ENCODE data around the gene WEE1. TPM values are rescaled to one million over a fixed set of nuclear protein-coding genes. Genes with fewer than 3 reads are reported as not detected.
A peak's percentile ranks its signal among the peaks of the same experiment; 100 is the strongest.

Gene WEE1
- total RNA-seq, 1 experiment from 2014 or later, result 54.9 TPM

DNA sequence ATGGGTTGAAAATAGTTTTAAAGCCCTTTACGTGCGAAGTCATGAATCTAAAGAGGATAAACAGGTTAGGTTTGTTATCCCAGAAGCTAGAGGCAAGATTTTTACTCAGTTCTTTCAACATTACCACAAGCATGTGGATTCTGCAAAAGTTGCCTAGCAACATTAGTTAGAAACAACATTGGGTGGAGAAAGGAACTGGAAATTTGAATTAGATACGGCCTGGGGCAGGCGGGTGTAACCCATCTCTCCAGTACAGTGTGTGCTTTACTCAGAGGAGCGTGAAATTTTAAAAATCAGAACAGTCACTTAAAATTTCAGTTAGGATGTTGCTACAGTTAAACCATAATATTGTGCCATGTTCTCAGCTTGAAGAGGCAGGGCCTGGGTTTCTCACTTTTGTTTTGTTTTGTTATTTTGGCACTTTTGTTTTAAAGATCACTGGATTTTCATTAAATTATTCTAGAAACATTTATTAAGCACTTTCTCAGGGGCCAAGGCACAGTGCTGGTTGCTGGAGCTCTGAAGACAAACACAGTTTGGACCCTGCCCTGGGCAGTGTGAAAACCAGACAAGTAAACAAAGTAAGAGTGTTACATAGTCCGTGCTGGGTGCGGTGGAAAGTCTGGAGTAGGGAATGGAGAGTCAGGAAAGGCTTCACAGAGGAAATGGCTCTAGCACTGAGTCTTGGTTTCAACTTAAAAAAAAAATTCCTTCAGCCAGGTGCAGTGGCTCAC, 4.4 kb upstream of the WEE1 start:
- Histone ChIP-seq H3K9me3 (ENCODE audit: low read depth, low read length, poor library complexity, severe bottlenecking) (no peaks in the 10 kb centered on the region), H3K27me3 (replicated peaks; ENCODE audit: insufficient read depth, low read depth, low read length, poor library complexity) (no peaks in the 10 kb centered on the region), H3K36me3 (ENCODE audit: insufficient read depth, low read length, poor library complexity, severe bottlenecking) (no peaks in the 10 kb centered on the region), H3K27ac (ENCODE audit: low read depth, low read length, poor library complexity, severe bottlenecking) (peak overlapping the region; percentile 48), H3K4me1 (ENCODE audit: insufficient read depth, low read length, poor library complexity, severe bottlenecking) (peaks cover 23% of the 10 kb centered on the region), H3K4me3 (ENCODE audit: low read depth, low read length, poor library complexity, severe bottlenecking) (no peak overlapping the region)
- POLR2A ChIA-PET (ENCODE audit: low non-redundant PET), result no interaction called here
- peak; percentile 67 for DNase-seq (ENCODE audit: low spot score)
- intact Hi-C loops (cut with micrococcal nuclease; ENCODE audit: unreplicated experiment), result no loop called here
- BruUV-seq (replicated peaks), result no TSS peak
- TF ChIP-seq EZH2 (IDR thresholded peaks at IDR 0.05; ENCODE audit: borderline replicate concordance, low read depth, low read length, poor library complexity, severe bottlenecking), result no peak
- TF ChIP-seq, protein P1, sequence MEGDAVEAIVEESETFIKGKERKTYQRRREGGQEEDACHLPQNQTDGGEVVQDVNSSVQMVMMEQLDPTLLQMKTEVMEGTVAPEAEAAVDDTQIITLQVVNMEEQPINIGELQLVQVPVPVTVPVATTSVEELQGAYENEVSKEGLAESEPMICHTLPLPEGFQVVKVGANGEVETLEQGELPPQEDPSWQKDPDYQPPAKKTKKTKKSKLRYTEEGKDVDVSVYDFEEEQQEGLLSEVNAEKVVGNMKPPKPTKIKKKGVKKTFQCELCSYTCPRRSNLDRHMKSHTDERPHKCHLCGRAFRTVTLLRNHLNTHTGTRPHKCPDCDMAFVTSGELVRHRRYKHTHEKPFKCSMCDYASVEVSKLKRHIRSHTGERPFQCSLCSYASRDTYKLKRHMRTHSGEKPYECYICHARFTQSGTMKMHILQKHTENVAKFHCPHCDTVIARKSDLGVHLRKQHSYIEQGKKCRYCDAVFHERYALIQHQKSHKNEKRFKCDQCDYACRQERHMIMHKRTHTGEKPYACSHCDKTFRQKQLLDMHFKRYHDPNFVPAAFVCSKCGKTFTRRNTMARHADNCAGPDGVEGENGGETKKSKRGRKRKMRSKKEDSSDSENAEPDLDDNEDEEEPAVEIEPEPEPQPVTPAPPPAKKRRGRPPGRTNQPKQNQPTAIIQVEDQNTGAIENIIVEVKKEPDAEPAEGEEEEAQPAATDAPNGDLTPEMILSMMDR (conservative IDR thresholded peaks at IDR 0.05; ENCODE audit: low read depth, low read length), result no peak
- CTCF ChIA-PET, result no interaction called here

DNA sequence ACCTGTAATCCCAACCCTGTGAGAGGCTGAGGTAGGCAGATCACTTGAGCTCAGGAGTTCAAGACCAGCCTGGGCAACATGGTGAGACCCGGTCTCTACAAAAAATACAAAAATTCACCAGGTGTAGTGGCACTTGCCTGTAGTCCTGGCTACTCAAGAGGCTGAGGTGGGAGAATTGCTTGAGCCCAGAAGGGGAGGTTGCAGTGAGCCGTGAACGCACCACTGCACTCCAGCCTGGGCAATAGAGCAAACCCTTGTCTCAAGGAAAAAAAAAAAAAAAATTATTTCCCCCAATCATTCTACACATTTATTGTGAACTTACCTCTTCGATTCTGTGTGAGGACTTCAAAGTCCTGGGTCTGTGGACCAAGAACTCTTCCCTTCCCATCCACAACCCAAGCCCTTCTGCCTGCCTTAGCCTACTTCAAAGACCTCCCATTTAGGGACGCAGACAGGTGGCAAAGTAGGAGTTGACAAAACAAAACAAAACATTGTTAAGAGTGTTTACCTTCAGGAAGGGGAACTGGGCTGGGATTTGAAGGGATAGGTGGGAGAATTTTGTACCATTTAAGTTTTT, 3.8 kb upstream of the WEE1 start:
- intact Hi-C loops (cut with micrococcal nuclease; ENCODE audit: unreplicated experiment), result no loop called here
- H3K4me3 ChIP-seq (ENCODE audit: low read depth, low read length, poor library complexity, severe bottlenecking), result no peak overlapping the region
- no peaks in the 10 kb centered on the region for H3K36me3 ChIP-seq (ENCODE audit: insufficient read depth, low read length, poor library complexity, severe bottlenecking)
- no peaks in the 10 kb centered on the region for H3K9me3 ChIP-seq (ENCODE audit: low read depth, low read length, poor library complexity, severe bottlenecking)
- H3K27ac ChIP-seq (ENCODE audit: low read depth, low read length, poor library complexity, severe bottlenecking), result no peak overlapping the region
- no peak for DNase-seq (ENCODE audit: low spot score)
- no peaks in the 10 kb centered on the region for H3K27me3 ChIP-seq (replicated peaks; ENCODE audit: insufficient read depth, low read depth, low read length, poor library complexity)
- peaks cover 23% of the 10 kb centered on the region for H3K4me1 ChIP-seq (ENCODE audit: insufficient read depth, low read length, poor library complexity, severe bottlenecking)
- no TSS peak for BruUV-seq (replicated peaks)
- ChIA-PET CTCF (no interaction called here), POLR2A (ENCODE audit: low non-redundant PET) (no interaction called here)
- TF ChIP-seq, protein P1 (conservative IDR thresholded peaks at IDR 0.05; ENCODE audit: low read depth, low read length), result no peak
- no peak for TF ChIP-seq EZH2 (IDR thresholded peaks at IDR 0.05; ENCODE audit: borderline replicate concordance, low read depth, low read length, poor library complexity, severe bottlenecking)

DNA sequence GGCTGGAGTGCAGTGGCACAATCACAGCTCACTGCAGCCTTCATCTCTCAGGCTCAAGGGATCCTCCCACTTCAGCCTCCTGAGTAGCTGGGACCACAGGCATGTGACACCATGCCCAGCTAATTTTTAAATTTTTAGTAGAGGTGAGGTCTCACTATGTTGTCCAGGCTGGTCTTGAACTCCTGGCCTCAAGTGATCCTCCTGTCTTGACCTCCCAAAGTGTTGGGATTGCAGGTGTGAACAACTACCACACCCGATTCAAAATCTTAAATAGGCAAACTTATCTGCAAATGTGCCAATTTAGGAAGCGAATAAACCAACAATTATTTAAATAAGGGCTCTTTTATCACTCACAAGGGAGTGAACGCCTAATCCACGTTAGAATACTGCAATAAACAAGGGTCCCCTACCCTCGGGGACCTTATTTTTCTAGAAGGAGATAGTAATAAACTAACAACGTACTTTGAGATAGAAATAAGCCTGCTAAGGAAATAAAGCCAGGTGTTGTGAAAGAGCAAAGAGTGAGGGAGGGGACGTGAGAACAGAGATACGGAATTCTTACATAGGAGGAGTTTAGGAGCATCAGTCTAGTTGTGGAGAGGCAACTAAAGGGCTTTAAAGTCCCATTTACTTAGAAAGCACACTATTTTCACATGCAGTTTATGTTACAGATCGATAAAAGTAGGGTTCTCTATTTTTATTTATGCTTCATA, 3.0 kb upstream of the WEE1 start:
- ChIA-PET POLR2A (ENCODE audit: low non-redundant PET) (no interaction called here), CTCF (no interaction called here)
- Histone ChIP-seq H3K27me3 (replicated peaks; ENCODE audit: insufficient read depth, low read depth, low read length, poor library complexity) (no peaks in the 10 kb centered on the region), H3K9me3 (ENCODE audit: low read depth, low read length, poor library complexity, severe bottlenecking) (no peaks in the 10 kb centered on the region), H3K4me3 (ENCODE audit: low read depth, low read length, poor library complexity, severe bottlenecking) (no peak overlapping the region), H3K36me3 (ENCODE audit: insufficient read depth, low read length, poor library complexity, severe bottlenecking) (no peaks in the 10 kb centered on the region), H3K27ac (ENCODE audit: low read depth, low read length, poor library complexity, severe bottlenecking) (no peak overlapping the region), H3K4me1 (ENCODE audit: insufficient read depth, low read length, poor library complexity, severe bottlenecking) (peaks cover 22% of the 10 kb centered on the region)
- intact Hi-C loops (cut with micrococcal nuclease; ENCODE audit: unreplicated experiment), result no loop called here
- no TSS peak for BruUV-seq (replicated peaks)
- TF ChIP-seq, protein P1 (conservative IDR thresholded peaks at IDR 0.05; ENCODE audit: low read depth, low read length), result no peak
- TF ChIP-seq EZH2 (IDR thresholded peaks at IDR 0.05; ENCODE audit: borderline replicate concordance, low read depth, low read length, poor library complexity, severe bottlenecking), result no peak
- no peak for DNase-seq (ENCODE audit: low spot score)
